Endothelial cell of hepatic sinusoid (primary cell): ENCODE data around the gene TMC1.

Experiments
- in situ Hi-C: cut with HindIII; loops from 2 replicates; pipeline ENCODE4 v1.10.0; 2017; ENCODE audit warnings: low sequenced_read_pairs

TMC1 gene

GRCh38 chr9:72565535-72565934 lies 44.1 kb downstream of the TMC1 start:
- in situ Hi-C loops = no loop called here

GRCh38 chr9:72574156-72574810 lies 52.9 kb downstream of the TMC1 start:
- in situ Hi-C loops = no loop called here

- in situ Hi-C loops = loop anchor here (5.0 to 25.0 kb wide), 2 partner anchors 103 to 213 kb away; partner anchors contain the start of gene ZFAND5
Observed at GRCh38 chr9:72575666-72576065, 54.3 kb downstream of the TMC1 start.

- in situ Hi-C loops = loop anchor here (5.0 to 25.0 kb wide), 2 partner anchors 104 to 214 kb away; partner anchors contain the start of gene ZFAND5
Observed at GRCh38 chr9:72576087-72576486, 54.7 kb downstream of the TMC1 start.

- in situ Hi-C loops = loop anchor here (5.0 to 25.0 kb wide), 2 partner anchors 105 to 215 kb away; partner anchors contain the start of gene ZFAND5
Observed at GRCh38 chr9:72577212-72577753, 55.9 kb downstream of the TMC1 start.

- in situ Hi-C loops = loop anchor here (5.0 to 25.0 kb wide), 2 partner anchors 107 to 217 kb away; partner anchors contain the start of gene ZFAND5
Observed at GRCh38 chr9:72579190-72579589, 57.8 kb downstream of the TMC1 start.

- in situ Hi-C loops = loop anchor here (5.0 to 25.0 kb wide), 2 partner anchors 108 to 218 kb away; partner anchors contain the start of gene ZFAND5
Observed at GRCh38 chr9:72579880-72580550, 58.6 kb downstream of the TMC1 start.

GRCh38 chr9:72581694-72582093 lies 60.3 kb downstream of the TMC1 start:
- in situ Hi-C loops = loop anchor here (25.0 kb wide), 1 partner anchor 219 kb away; the partner anchor contains the start of gene ZFAND5

GRCh38 chr9:72583370-72583769 lies 62.0 kb downstream of the TMC1 start:
- in situ Hi-C loops = loop anchor here (25.0 kb wide), 1 partner anchor 221 kb away; the partner anchor contains the start of gene ZFAND5

- in situ Hi-C loops = loop anchor here (25.0 kb wide), 1 partner anchor 224 kb away; the partner anchor contains the start of gene ZFAND5
Observed at GRCh38 chr9:72586388-72587130, 65.2 kb downstream of the TMC1 start.

GRCh38 chr9:72588336-72588735 lies 66.9 kb downstream of the TMC1 start:
- in situ Hi-C loops = loop anchor here (25.0 kb wide), 1 partner anchor 226 kb away; the partner anchor contains the start of gene ZFAND5

GRCh38 chr9:72589667-72590521 lies 68.5 kb downstream of the TMC1 start:
- in situ Hi-C loops = loop anchor here (5.0 to 25.0 kb wide), 2 partner anchors 228 to 313 kb away; partner anchors contain the start of gene ZFAND5

GRCh38 chr9:72590824-72591223 lies 69.4 kb downstream of the TMC1 start:
- in situ Hi-C loops = loop anchor here (5.0 to 25.0 kb wide), 2 partner anchors 229 to 314 kb away; partner anchors contain the start of gene ZFAND5

GRCh38 chr9:72592502-72593403 lies 71.3 kb downstream of the TMC1 start:
- in situ Hi-C loops = loop anchor here (5.0 to 25.0 kb wide), 2 partner anchors 230 to 315 kb away; partner anchors contain the start of gene ZFAND5

GRCh38 chr9:72596451-72597180 lies 75.2 kb downstream of the TMC1 start:
- in situ Hi-C loops = loop anchor here (25.0 kb wide), 1 partner anchor 234 kb away; the partner anchor contains the start of gene ZFAND5

GRCh38 chr9:72597181-72597517 lies 75.7 kb downstream of the TMC1 start:
- in situ Hi-C loops = loop anchor here (25.0 kb wide), 1 partner anchor 235 kb away; the partner anchor contains the start of gene ZFAND5

GRCh38 chr9:72597601-72598000 lies 76.2 kb downstream of the TMC1 start:
- in situ Hi-C loops = loop anchor here (25.0 kb wide), 1 partner anchor 235 kb away; the partner anchor contains the start of gene ZFAND5

GRCh38 chr9:72598639-72599038 lies 77.2 kb downstream of the TMC1 start:
- in situ Hi-C loops = loop anchor here (25.0 kb wide), 1 partner anchor 236 kb away; the partner anchor contains the start of gene ZFAND5
